Muscle of back (tissue), 13 donors: ENCODE measurements around the gene ADGRL4. TPM values are rescaled to one million over a fixed set of nuclear protein-coding genes. Genes with fewer than 3 reads are reported as not detected.
"Not testable (repeated sequence)": the region's sequence is repeated elsewhere in the genome, so short reads cannot be mapped to it uniquely, and the experiment has no call there.

Source experiments
- DNase-seq, 3 donors: peaks; one replicate each; pipeline versions ENCODE4 v3.0.0 to v3.0.0-alpha.2; 2013
- long read RNA-seq, 9 donors: transcript quantifications; one replicate each; lab custom pipeline, GENCODE V29; 2026
- polyA plus RNA-seq, 10 donors: library from polyadenylated mRNA; unstranded; fragments of 120-200 nt; gene quantifications; one replicate each; pipeline ENCODE4 v1.2.1, GENCODE V29; 2013; ENCODE audit not compliant: insufficient read length in 10 of 10

The ADGRL4 gene
- polyA plus RNA-seq: 10 to 100 TPM; 12.6 to 28.1 (median 19.5) TPM
- long read RNA-seq, donor 1, transcript ADGRL4-201 (15 exons, 3,527 nt): major isoform, 7 of 7 reads
- long read RNA-seq, donor 1, partial matches to known transcripts: 0 of 7 reads
- long read RNA-seq, donor 1, other reads (novel, unspliced or antisense): 0 of 7 reads
- long read RNA-seq, donor 2, partial matches to known transcripts: 0 of 2 reads
- long read RNA-seq, donor 2, other reads (novel, unspliced or antisense): 0 of 2 reads
- long read RNA-seq, donor 3: 0 reads
- long read RNA-seq, donor 4, partial matches to known transcripts: 0 of 1 reads
- long read RNA-seq, donor 4, other reads (novel, unspliced or antisense): 0 of 1 reads
- long read RNA-seq, donor 5, transcript ADGRL4-201 (15 exons, 3,527 nt): major isoform, 5 of 12 reads
- long read RNA-seq, donor 5, partial matches to known transcripts: 7 of 12 reads
- long read RNA-seq, donor 5, other reads (novel, unspliced or antisense): 0 of 12 reads
- long read RNA-seq, donor 6, partial matches to known transcripts: 0 of 4 reads
- long read RNA-seq, donor 6, other reads (novel, unspliced or antisense): 0 of 4 reads
- long read RNA-seq, donor 7, transcript ADGRL4-201 (15 exons, 3,527 nt): major isoform, 6 of 6 reads
- long read RNA-seq, donor 7, partial matches to known transcripts: 0 of 6 reads
- long read RNA-seq, donor 7, other reads (novel, unspliced or antisense): 0 of 6 reads
- long read RNA-seq, donor 8, partial matches to known transcripts: 0 of 4 reads
- long read RNA-seq, donor 8, other reads (novel, unspliced or antisense): 0 of 4 reads
- long read RNA-seq, donor 9, partial matches to known transcripts: 0 of 1 reads
- long read RNA-seq, donor 9, other reads (novel, unspliced or antisense): 0 of 1 reads

GRCh38 chr1:79006564-79006963 lies at the start of gene ADGRL4:
TSS of gene ADGRL4 (minus strand) at chr1:79006730. CDS start at chr1:79006654, 76 bp downstream.
- DNase-seq: peak; percentile 5 to 54 (median 19)

DNA sequence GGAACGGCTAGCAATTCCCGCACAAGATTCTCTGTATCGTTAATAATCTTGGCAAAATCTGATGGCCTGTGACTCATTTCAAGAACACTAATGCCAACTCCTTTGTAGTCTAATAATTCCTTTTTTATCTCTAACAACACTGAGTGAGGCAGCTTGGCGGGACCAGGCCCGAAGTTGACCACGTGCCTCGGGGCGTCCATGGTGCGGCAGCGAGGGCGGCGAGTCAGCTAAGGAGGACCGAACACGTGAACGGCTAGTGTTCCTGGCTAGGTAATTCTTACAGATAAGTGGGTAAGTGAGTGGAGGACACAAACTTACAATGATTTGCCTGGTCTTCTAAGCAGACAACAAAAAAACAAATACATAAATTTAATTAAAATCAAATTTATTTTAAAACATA lies 49.3 kb upstream of the ADGRL4 start:
- DNase-seq: no peak

DNA sequence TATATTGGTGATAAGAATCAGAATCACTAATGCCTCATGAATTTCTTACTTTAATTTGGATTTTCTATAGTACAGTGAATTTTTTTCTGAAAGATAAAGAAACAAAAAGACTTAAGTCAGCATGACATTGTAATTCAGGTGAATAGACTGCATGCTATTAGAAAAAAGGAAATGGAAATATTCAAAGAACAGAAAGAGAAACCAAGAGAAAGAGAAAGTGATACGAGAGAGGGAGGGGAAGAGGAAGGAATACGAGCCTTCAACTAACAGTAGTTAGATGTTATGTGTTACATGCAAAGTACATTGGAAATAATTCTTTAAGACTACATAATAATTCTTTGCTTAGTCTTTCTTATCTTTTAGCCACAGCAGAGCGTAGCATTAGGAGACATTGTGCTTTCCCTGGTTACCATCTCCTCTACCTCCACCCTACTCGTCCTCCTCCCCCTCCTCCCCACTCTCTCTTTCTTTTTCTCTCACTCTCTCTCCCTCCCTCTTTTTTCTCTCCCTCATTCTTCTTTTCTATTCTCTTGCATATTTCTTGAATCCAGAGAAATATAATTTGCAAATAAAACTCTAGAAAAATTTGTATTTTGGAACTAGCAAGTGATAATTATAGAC lies 46.4 kb upstream of the ADGRL4 start:
- DNase-seq: no peak

DNA sequence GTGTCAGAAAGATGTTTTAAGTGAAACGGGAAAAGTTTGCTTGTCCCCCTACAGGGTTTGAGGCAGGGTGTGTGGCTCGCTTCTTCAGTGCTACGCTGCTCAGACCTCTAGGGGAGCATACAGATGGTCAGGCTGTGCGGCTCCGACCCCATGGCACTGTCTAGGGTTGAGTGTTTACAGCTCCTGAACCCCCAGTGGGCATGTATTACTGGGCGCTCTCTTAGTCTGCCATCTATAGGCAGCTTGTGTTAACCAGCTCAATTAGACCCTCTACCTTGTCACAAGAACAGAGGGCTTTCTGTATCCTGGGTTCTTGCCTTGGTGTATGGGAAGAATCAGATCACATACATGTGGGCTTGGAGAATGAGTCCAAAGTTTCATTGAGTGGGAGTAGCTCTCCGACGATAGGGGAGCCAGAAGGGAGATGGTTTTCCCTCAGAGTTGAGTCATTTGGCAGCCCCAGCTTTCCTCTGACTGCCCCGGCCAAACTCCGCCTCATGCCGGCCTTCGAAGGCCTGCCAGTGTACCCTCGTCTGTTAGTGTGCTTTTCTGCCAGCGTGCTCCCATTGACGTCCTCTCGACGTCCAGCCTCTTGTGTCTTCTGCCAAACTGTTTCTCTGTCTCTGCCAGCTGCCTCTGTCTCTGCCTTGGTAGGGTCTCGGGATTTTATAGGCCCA lies 38.6 kb upstream of the ADGRL4 start:
- no peak for DNase-seq

DNA sequence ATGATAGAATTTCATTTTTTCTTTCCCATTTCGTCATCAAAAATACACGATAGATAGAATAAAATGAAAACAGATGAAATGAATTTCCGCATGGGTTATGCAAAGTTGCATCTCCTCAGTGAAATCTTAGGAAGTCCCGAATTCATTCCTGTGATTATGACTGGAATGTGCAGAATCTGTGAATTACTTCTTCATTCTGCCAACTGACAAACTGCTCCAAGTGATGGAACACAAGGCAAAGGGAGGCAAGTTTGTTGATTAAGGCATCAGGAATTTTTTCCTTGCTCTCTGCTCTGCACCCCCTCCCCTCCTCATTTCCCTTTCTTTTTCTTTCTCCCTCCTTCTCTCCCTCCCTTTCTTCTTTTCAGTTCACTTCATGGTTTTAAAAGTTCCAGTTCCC lies 37.0 kb upstream of the ADGRL4 start:
- peak in 2 of 3 donors; percentile 11 to 72 for DNase-seq

DNA sequence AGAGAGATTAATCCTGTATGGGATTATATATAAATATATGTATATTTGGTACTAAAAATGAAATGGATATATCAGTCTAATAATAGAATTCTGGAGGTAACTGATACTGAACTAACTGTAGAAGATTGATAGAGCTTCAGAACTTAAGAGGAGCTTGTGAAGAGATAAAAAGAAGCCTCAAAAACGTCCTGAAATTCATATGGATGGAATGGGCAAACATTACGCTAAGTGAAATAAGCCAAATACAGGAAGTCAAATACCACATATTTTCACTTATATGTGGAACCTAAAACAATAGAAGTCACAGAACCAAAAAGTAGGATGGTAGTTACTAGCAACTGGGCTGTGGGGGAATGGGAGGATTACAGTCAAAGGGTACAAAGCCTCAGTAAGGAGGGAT lies 36.0 kb upstream of the ADGRL4 start:
- DNase-seq: no peak

DNA sequence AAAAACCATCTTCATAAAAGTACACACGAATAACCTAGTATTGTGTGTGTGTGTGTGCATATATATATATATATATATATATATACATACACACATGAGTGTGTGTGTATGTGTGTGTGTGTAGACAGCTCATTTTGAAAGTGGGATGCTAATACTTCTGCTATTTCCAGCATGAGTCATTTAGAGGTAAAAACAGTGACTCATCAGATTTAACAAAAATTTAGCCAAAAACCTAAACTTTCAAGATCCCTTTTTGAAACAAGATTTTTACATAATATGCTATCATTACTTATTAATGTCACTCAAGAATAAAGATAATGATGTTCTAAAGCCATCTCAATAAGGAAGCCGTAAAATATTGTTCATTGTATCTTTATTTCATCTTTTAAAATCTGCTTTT lies 35.6 kb upstream of the ADGRL4 start:
- DNase-seq: peak in 1 of 3 donors; percentile 56

- DNase-seq: no peak
Measured at GRCh38 chr1:79041666-79042065, 35.1 kb upstream of the ADGRL4 start.

GRCh38 chr1:79040424-79041082 lies 34.0 kb upstream of the ADGRL4 start:
- peak in 2 of 3 donors; percentile 6 to 31 for DNase-seq

DNA sequence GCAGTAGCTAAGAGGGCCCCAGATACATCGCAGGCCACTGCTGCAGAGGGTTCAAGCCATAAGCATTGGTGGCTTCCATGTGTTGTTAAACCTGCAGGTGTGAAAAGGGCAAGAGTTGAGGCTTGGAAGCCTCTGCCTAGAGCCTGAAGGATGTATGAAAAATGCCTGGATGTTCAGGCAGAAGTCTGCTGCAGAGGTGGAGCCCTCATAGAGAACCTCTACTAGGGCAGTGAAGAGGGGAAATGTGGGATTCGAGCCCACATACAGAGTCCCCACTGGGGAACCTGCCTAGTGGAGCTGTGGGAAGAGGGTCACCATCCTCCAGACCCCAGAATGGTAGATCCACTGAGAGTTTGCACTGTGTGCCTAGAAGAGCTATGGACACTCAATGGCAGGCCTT lies 30.6 kb upstream of the ADGRL4 start:
- no peak for DNase-seq

GRCh38 chr1:79012500-79012899 lies 6.0 kb upstream of the ADGRL4 start:
- no peak for DNase-seq

DNA sequence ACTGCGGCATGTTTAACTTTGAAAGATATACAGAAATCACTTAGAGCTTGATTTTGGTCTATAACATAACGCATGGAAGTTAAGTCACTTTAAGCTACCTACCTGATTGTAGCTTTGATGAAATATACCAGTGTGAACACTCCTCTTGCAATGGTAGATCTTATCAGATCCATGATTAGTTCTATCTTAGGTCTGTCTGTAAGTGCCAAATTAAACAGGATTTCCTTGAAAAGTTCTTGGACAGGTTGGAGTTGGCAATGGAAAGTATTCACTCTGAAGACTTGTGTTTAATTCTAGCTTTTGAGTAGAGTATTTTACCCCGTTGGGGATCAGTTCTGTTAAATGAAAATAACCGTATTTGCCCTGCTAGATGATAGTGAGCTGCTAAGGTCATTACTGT lies 4.1 kb upstream of the ADGRL4 start:
- DNase-seq: no peak

GRCh38 chr1:79005945-79006344 lies 585 bp downstream of the ADGRL4 start:
- peak in 2 of 3 donors; percentile 2 to 19 for DNase-seq

- DNase-seq: no peak
Measured at GRCh38 chr1:79004916-79005315, 1.6 kb downstream of the ADGRL4 start.

DNA sequence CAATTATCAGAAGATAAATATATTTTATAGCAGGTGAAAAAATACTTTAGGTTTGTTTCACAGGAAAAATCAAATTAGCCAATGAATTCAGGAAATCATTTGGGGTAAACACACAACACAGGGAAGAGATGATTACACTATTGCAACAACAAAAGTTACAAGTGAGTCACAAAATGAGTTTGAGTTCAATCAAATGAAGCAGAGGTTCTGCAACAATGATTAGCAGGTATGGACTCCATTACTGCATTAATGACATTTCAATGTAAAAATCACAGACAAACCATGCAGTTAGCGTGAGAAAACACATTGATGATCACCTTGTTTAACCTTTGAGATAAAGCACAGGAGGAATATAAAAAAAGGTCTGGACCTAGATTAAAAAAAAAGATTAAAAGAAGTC lies 9.7 kb downstream of the ADGRL4 start:
- DNase-seq: no peak

DNA sequence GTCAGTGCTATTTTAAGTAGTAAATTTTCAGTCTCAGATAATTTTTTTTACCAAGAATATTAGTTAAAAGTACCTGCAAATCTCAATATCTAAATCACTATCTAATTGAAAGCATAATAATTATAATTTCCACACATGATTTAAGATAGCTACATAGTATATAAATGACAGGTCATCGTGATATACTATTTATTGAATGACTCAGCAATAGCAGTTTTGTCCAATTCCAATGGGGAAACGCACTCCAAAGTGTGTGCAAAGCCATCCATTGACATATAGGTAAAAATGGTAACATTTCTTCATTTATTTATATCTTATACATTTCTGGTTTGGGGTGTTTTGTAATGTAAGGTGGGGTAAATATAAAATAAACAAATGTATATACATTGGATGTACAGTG lies 19.5 kb downstream of the ADGRL4 start:
- no peak for DNase-seq

DNA sequence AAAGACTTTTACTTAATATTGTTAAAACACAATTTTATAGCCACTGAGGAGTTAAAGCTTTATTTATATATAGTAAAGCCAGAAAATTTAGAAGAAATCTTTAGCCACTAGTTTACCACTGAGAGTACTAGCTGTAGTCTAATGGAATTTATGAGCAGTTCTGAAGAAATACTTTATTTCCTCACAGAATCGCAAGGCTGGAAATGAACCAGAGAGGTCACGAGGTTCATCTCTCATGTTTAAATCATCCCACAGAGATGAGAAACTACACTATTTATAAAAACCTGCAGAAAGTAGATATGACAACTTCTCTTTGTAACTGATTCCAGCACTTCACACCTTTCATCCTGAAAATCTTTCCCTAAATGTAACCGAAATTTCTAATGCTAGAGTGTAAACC lies 26.0 kb downstream of the ADGRL4 start:
- peak; percentile 10 to 50 (median 30) for DNase-seq

DNA sequence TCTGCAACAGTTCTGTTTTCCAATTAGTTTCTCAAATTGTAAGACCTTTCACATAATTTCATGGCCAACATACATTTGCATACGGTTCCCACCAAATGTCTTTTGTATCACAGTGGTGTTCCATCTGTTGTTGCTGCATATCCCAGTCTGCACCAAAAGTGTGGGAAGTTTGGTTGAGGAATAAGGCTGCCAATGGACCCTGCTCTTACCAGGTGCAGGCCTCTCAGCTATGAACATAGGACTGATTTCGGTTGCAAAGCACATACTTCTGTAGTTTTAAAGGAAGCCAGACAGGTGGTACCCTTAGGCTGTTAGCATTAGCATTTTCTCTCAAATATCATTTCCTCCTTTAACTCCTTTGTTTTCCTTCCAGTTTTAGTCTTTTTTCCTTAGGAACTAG lies 33.8 kb downstream of the ADGRL4 start:
- DNase-seq: no peak

GRCh38 chr1:78967091-78967490 lies 39.4 kb downstream of the ADGRL4 start:
- DNase-seq: not testable (repeated sequence)

GRCh38 chr1:78958711-78959110 lies 47.8 kb downstream of the ADGRL4 start:
- no peak for DNase-seq

- DNase-seq: no peak
Measured at GRCh38 chr1:78950826-78951225, 55.7 kb downstream of the ADGRL4 start.
